LoVo (cell line): ENCODE results near the gene UBQLN3.
A peak's percentile ranks its signal among the peaks of the same experiment; 100 is the strongest.

Source experiments
- DNase-seq: peaks from one replicate; pipeline ENCODE4 v3.0.0-alpha.2; 2016; ENCODE audit warnings: low spot score

UBQLN3 gene

GRCh38 chr11:5505363-5506048, 4.3 kb downstream of the UBQLN3 start:
- no peak for DNase-seq

GRCh38 chr11:5504403-5504921, 5.3 kb downstream of the UBQLN3 start:
- no peak for DNase-seq

- no peak for DNase-seq
Observed at GRCh38 chr11:5500393-5500801, 9.4 kb downstream of the UBQLN3 start.

GRCh38 chr11:5499671-5500070, 10.1 kb downstream of the UBQLN3 start:
- no peak for DNase-seq

- DNase-seq, result no peak
Observed at GRCh38 chr11:5489576-5490357, 20.0 kb downstream of the UBQLN3 start.

- DNase-seq, result no peak
Observed at GRCh38 chr11:5488798-5489399, 20.9 kb downstream of the UBQLN3 start.

GRCh38 chr11:5488385-5488784, 21.4 kb downstream of the UBQLN3 start, which contains the start of gene OR52D1:
TSS of gene OR52D1 (plus strand) at chr11:5488685. CDS start at chr11:5488707, 22 bp downstream.
- no peak for DNase-seq

- no peak for DNase-seq
Observed at GRCh38 chr11:5486421-5486820, 23.3 kb downstream of the UBQLN3 start.

GRCh38 chr11:5486003-5486402, 23.8 kb downstream of the UBQLN3 start:
- DNase-seq, result no peak

- peak; percentile 47 for DNase-seq
Observed at GRCh38 chr11:5476186-5476819, 33.5 kb downstream of the UBQLN3 start.

GRCh38 chr11:5473921-5474320, 35.8 kb downstream of the UBQLN3 start:
- DNase-seq, result no peak

- no peak for DNase-seq
Observed at GRCh38 chr11:5467527-5467926, 42.2 kb downstream of the UBQLN3 start.

- no peak for DNase-seq
Observed at GRCh38 chr11:5460983-5461621, 48.7 kb downstream of the UBQLN3 start.
